ENCODE results near the gene CYSRT1.

The CYSRT1 gene

GRCh38 chr9:137190315-137190856 is 34.6 kb upstream of the CYSRT1 start:
- TF ChIP-seq CTCF (IDR thresholded peaks at IDR 0.05; ENCODE audit: control insufficient read depth, insufficient read depth, low read depth, low read length, missing control alignments) = no peak
- H3K4me3 ChIP-seq (ENCODE audit: control insufficient read depth, low read depth, low read length) = no peak overlapping the region; the same call in 1 of the 2 replicates

GRCh38 chr9:137191245-137191644 is 33.7 kb upstream of the CYSRT1 start:
- no peak for TF ChIP-seq CTCF (IDR thresholded peaks at IDR 0.05; ENCODE audit: control insufficient read depth, insufficient read depth, low read depth, low read length, missing control alignments)
- no peak overlapping the region for H3K4me3 ChIP-seq (ENCODE audit: control insufficient read depth, low read depth, low read length)

More at GRCh38 chr9:137190315-137190856, 34.6 kb upstream of the CYSRT1 start:
- no peak for DNase-seq (ENCODE audit: low read depth)

GRCh38 chr9:137191691-137192447 is 33.1 kb upstream of the CYSRT1 start:
- no peak for DNase-seq (ENCODE audit: low read depth)
- no peak for TF ChIP-seq CTCF (IDR thresholded peaks at IDR 0.05; ENCODE audit: control insufficient read depth, insufficient read depth, low read depth, low read length, missing control alignments)
- no peak overlapping the region for H3K4me3 ChIP-seq (ENCODE audit: control insufficient read depth, low read depth, low read length)

More at GRCh38 chr9:137191245-137191644, 33.7 kb upstream of the CYSRT1 start:
- no peak for DNase-seq (ENCODE audit: low read depth)

- no peak overlapping the region for H3K4me3 ChIP-seq (ENCODE audit: control insufficient read depth, low read depth, low read length)
- TF ChIP-seq CTCF (IDR thresholded peaks at IDR 0.05; ENCODE audit: control insufficient read depth, insufficient read depth, low read depth, low read length, missing control alignments) = no peak
- no peak for DNase-seq (ENCODE audit: low read depth)
Observed at GRCh38 chr9:137192448-137192780, 32.6 kb upstream of the CYSRT1 start.

GRCh38 chr9:137192859-137193258 is 32.1 kb upstream of the CYSRT1 start:
- DNase-seq (ENCODE audit: low read depth) = no peak
- TF ChIP-seq CTCF (IDR thresholded peaks at IDR 0.05; ENCODE audit: control insufficient read depth, insufficient read depth, low read depth, low read length, missing control alignments) = no peak
- H3K4me3 ChIP-seq (ENCODE audit: control insufficient read depth, low read depth, low read length) = no peak overlapping the region

GRCh38 chr9:137193771-137194170 is 31.2 kb upstream of the CYSRT1 start:
- no peak for TF ChIP-seq CTCF (IDR thresholded peaks at IDR 0.05; ENCODE audit: control insufficient read depth, insufficient read depth, low read depth, low read length, missing control alignments)
- H3K4me3 ChIP-seq (ENCODE audit: control insufficient read depth, low read depth, low read length) = no peak overlapping the region
- DNase-seq (ENCODE audit: low read depth) = no peak

Data from AG09309 (cell line).